Adrenal gland (tissue), 12 donors: Measurements from ENCODE around the gene TTC34. TPM values are rescaled to one million over a fixed set of nuclear protein-coding genes. Genes with fewer than 3 reads are reported as not detected.

Experiments used
- DNase-seq, 7 donors: peaks; one replicate each; pipeline ENCODE4 v3.0.0-alpha.2; 2019 to 2020
- H3K27ac ChIP-seq, 5 donors: fragments of 200-600 bp; sonication (generic) in 4 of 5; 1 replicate in 3 of 5; 2 replicates in 2 of 5; pipeline versions ENCODE4 v1.5.1 to v1.8.0; 2016 to 2020; ENCODE audit warnings: mild to moderate bottlenecking in 1 of 5
- H3K27me3 ChIP-seq: fragments of 200-600 bp; 2 replicates; pipeline ENCODE4 v1.8.0; 2021
- H3K36me3 ChIP-seq, 2 donors: fragments of 200-600 bp; replicated peaks in 1 of 2; 1 replicate in 1 of 2; 2 replicates in 1 of 2; pipeline versions ENCODE4 v1.5.1 to v1.8.0; 2018 to 2022
- H3K4me1 ChIP-seq, 2 donors: fragments of 200-600 bp; replicated peaks in 1 of 2; 1 replicate in 1 of 2; 2 replicates in 1 of 2; pipeline versions ENCODE4 v1.5.1 to v1.8.0; 2018 to 2021
- H3K4me3 ChIP-seq, 4 donors: fragments of 200-600 bp; sonication (generic) in 3 of 4; one replicate each; pipeline ENCODE4 v1.5.1; 2016 to 2018
- H3K9me3 ChIP-seq, 3 donors: fragments of 200-600 bp; sonication (generic) in 1 of 3; replicated peaks in 1 of 3; 1 replicate in 2 of 3; 2 replicates in 1 of 3; pipeline versions ENCODE4 v1.5.1 to v1.8.0; 2016 to 2021
- POLR2A ChIP-seq, 2 donors: fragments of 450-650 bp; IDR thresholded peaks; one replicate each; pipeline ENCODE4 v1.6.1; 2017; ENCODE audit warnings: antibody characterized with exemption in 2 of 2, mild to moderate bottlenecking in 2 of 2, moderate library complexity in 1 of 2
- WGBS, 4 donors: extraction: QIAGEN DNeasy Blood & Tissue Kit in 2 of 4; methylation state at CpG; one replicate each; pipeline versions ENCODE4 v1.1.5 to v1.1.7; 2013 to 2017; 5-methylcytosine and 5-hydroxymethylcytosine counted together
- intact Hi-C, 2 donors: fragments of 100-400 bp; cut with DNase I; formaldehyde crosslinking; loops; one replicate each; pipeline versions ENCODE4 v1.14.1 to v1.15.0; 2022 to 2023
- polyA plus RNA-seq, 3 donors: library from polyadenylated mRNA; stranded (reverse); fragments of 200-250 nt in 2 of 3; fragments of 350-450 nt in 1 of 3; fragmentation: Illumina TruSeq in 1 of 3; extraction: RNeasy Lipid Tissue Mini Kit (QIAGEN cat#74804) in 1 of 3; gene quantifications; one replicate each; pipeline ENCODE4 v1.2.3, GENCODE V29; 2013 to 2014
- total RNA-seq, 9 donors: library from RNA; depleted of rRNA in 4 of 9; stranded (reverse); fragments of >200 nt in 4 of 9; fragments of 120-200 nt in 1 of 9; fragmentation: NEBNext Ultra II Directional in 1 of 9; extraction: Animal tissue kit (Norgen Biotek cat#: 25700) in 1 of 9; gene quantifications; one replicate each; pipeline versions ENCODE4 v1.1.0 to v1.2.4, GENCODE V29; 2013 to 2023
- TF ChIP-seq, protein P1 (sequence below), 6 experiments: fragments of 450-650 bp in 4 of 6; fragments of 200-600 bp in 2 of 6; sonication (generic) in 1 of 6; IDR thresholded peaks; 1 replicate in 5 of 6; 2 replicates in 1 of 6; pipeline versions ENCODE4 v1.5.1 to v1.8.0; 2016 to 2021; ENCODE audit warnings: antibody characterized with exemption in 6 of 6, mild to moderate bottlenecking in 2 of 6, moderate library complexity in 1 of 6
- donor health status: healthy with polysubstance abuse.
- donor health status: Bipolar disorder and iron deficiency.
- donor health status: DM: yes; HTN: yes; CAD: no.
- donor health status: DM: no; HTN: no; CAD: no.
- donor health status: DM: no; HTN: no; CAD: no.
- donor health status: DM: yes; HTN: yes; CAD: no.

TTC34 gene
- total and polyA plus RNA-seq, 12 donors = 0.12 to 1.9 (median 0.47) TPM

GRCh38 chr1:2785631-2786328 is 15.7 kb downstream of the TTC34 start:
- H3K4me1 ChIP-seq = no peaks in the 10 kb centered on the region
- TF ChIP-seq, protein P1, sequence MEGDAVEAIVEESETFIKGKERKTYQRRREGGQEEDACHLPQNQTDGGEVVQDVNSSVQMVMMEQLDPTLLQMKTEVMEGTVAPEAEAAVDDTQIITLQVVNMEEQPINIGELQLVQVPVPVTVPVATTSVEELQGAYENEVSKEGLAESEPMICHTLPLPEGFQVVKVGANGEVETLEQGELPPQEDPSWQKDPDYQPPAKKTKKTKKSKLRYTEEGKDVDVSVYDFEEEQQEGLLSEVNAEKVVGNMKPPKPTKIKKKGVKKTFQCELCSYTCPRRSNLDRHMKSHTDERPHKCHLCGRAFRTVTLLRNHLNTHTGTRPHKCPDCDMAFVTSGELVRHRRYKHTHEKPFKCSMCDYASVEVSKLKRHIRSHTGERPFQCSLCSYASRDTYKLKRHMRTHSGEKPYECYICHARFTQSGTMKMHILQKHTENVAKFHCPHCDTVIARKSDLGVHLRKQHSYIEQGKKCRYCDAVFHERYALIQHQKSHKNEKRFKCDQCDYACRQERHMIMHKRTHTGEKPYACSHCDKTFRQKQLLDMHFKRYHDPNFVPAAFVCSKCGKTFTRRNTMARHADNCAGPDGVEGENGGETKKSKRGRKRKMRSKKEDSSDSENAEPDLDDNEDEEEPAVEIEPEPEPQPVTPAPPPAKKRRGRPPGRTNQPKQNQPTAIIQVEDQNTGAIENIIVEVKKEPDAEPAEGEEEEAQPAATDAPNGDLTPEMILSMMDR (IDR thresholded peaks at IDR 0.05) = no peak
- no peak for TF ChIP-seq POLR2A (IDR thresholded peaks at IDR 0.05)
- 60 to 92% (median 74%) methylated on average over 7 to 23 of the region's 23 CpGs for WGBS, 4 donors
- no peak overlapping the region for H3K27ac ChIP-seq
- peaks cover 34% of the 10 kb centered on the region for H3K27me3 ChIP-seq
- DNase-seq = peak in 1 of 7 donors; percentile 5
- no peaks in the 10 kb centered on the region for H3K9me3 ChIP-seq
- no peaks in the 10 kb centered on the region for H3K36me3 ChIP-seq
- intact Hi-C loops = loop anchor here in 1 of 2 donors (2.0 kb wide), 1 partner anchor 371 kb away; no protein-coding TSS in a partner anchor
- no peak overlapping the region for H3K4me3 ChIP-seq

DNA sequence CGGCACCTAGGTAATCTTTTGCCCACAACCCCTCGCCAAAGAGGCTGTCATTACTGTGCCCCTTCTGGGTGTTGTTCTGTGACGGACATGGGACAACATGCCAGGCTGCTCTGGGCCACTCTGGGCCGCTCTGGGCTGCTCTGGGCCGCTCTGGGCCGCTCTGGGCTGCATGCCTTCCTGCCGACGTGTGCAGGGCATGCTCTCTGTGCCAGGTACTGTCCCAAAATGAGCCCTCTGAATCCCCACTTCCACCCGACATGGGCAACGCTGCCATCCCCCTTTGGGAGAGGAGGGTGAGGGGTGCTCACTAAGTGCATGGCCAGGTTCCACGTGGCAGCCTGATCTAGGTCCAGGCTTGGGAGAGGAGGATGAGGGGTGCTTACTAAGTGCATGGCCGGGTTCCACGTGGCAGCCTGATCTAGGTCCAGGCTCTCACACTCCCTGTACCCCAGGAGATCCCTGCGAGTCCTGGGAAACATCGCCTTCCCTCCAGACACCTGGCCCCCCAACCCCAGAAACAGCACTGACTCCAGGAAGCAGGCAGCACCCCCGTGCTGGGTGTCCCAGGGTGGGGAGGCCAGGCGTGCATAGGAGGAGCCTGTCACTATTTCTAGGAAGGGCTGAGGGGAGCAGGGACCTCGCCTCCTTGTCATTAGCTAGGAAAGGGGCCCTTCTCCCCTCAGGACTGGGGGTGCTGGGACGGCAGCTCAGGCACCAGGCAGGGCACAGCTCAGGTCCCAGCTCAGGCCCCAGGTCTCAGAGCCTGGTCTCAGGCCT is 16.5 kb downstream of the TTC34 start:
- Histone ChIP-seq H3K4me1 (no peaks in the 10 kb centered on the region), H3K27ac (no peak overlapping the region), H3K9me3 (no peaks in the 10 kb centered on the region), H3K27me3 (peaks cover 26% of the 10 kb centered on the region), H3K4me3 (no peak overlapping the region), H3K36me3 (no peaks in the 10 kb centered on the region)
- WGBS, 4 donors = 76 to 87% (median 82%) methylated on average over 7 to 19 of the region's 19 CpGs
- TF ChIP-seq, protein P1 (IDR thresholded peaks at IDR 0.05) = no peak
- no peak for TF ChIP-seq POLR2A (IDR thresholded peaks at IDR 0.05)
- no peak for DNase-seq
- intact Hi-C loops = no loop called here

DNA sequence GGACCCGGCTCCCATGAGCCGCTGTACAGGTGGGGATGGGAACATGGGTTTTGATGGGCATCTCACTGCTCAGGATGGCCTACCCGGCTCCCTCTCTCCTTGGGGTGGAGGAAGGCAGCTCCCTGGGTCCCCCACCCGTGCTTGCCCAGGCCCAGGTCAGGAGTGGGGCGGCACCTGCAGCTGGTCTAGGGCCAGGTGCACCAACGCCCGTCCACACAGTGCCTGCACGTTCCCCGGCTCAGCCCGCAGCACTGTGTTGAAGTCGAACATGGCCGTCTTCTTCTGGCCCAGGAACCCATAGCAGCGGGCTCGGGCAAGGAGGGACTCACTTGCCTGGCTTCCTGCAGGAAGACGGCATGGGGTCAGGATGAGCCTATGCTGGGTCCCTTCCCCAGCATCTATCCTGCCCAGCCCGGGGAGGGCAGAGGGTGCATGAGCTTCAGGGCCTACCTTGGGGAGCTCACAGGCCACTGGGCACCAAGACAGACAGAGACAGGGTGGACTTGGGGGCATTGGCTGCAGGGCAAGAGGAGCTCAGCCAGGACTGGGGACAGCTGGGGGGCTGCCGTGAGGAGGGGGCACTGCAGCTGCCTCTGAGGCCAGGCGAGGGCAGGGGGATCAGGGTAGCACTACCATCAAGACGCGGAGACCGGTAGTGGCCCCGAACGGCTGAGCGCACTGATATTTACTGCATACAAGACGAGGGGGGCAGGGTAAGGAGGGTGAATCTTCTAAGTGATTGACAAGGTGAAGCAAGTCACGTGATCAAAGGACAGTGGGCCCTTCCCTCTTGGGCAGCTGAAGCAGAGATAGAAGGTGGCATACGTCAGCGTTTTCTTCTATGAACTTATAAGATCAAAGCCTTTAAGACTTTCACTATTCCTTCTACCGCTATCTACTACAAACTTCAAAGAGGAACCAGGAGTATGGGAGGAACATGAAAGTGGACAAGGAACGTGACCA is 17.8 kb downstream of the TTC34 start:
- no peak overlapping the region for H3K27ac ChIP-seq
- H3K4me3 ChIP-seq = no peak overlapping the region
- H3K4me1 ChIP-seq = no peaks in the 10 kb centered on the region
- peak in 2 of 7 donors; percentile 8 to 14 for DNase-seq
- H3K9me3 ChIP-seq = no peaks in the 10 kb centered on the region
- H3K36me3 ChIP-seq = no peaks in the 10 kb centered on the region
- peaks cover 13% of the 10 kb centered on the region for H3K27me3 ChIP-seq
- 80 to 90% (median 83%) methylated on average over 12 to 30 of the region's 30 CpGs for WGBS, 4 donors
- TF ChIP-seq POLR2A (IDR thresholded peaks at IDR 0.05) = no peak
- TF ChIP-seq, protein P1 (IDR thresholded peaks at IDR 0.05) = no peak
- intact Hi-C loops = no loop called here

- H3K27me3 ChIP-seq = peaks cover 10% of the 10 kb centered on the region
- no peak overlapping the region for H3K4me3 ChIP-seq
- 80 to 82% (median 80%) methylated on average over 4 to 5 of the region's 5 CpGs for WGBS, 4 donors
- TF ChIP-seq, protein P1 (IDR thresholded peaks at IDR 0.05) = no peak
- TF ChIP-seq POLR2A (IDR thresholded peaks at IDR 0.05) = no peak
- no peaks in the 10 kb centered on the region for H3K9me3 ChIP-seq
- H3K4me1 ChIP-seq = no peaks in the 10 kb centered on the region
- intact Hi-C loops = no loop called here
- peak in 2 of 7 donors; percentile 5 to 20 for DNase-seq
- no peaks in the 10 kb centered on the region for H3K36me3 ChIP-seq
- no peak overlapping the region for H3K27ac ChIP-seq
These were observed 18.4 kb downstream of the TTC34 start for GRCh38 chr1:2783069-2783434.
